Activated CD8-positive, alpha-beta memory T cell treated with anti-CD3 and anti-CD28 coated beads, Interleukin-2, amount 50 U/mL, for 24 hours (primary cell): ENCODE results near the gene EIF5A2.
"Not testable (repeated sequence)": the region's sequence is repeated elsewhere in the genome, so short reads cannot be mapped to it uniquely, and the experiment has no call there.

Experiments
- DNase-seq: peaks from one replicate; pipeline ENCODE4 v3.0.0-alpha.2; 2020; ENCODE audit errors: extremely low read depth

Gene EIF5A2

GRCh38 chr3:170896781-170897180 lies 11.7 kb downstream of the EIF5A2 start:
- DNase-seq = no peak

GRCh38 chr3:170896333-170896732 lies 12.1 kb downstream of the EIF5A2 start:
- DNase-seq = not testable (repeated sequence)

- no peak for DNase-seq
These were observed 14.5 kb downstream of the EIF5A2 start for GRCh38 chr3:170893895-170894294.

GRCh38 chr3:170889630-170890029 lies 18.8 kb downstream of the EIF5A2 start:
- DNase-seq = no peak

- no peak for DNase-seq
These were observed 19.3 kb downstream of the EIF5A2 start for GRCh38 chr3:170889132-170889531.

- DNase-seq = not testable (repeated sequence)
These were observed 24.1 kb downstream of the EIF5A2 start for GRCh38 chr3:170884109-170884930.

- not testable (repeated sequence) for DNase-seq
These were observed 29.7 kb downstream of the EIF5A2 start for GRCh38 chr3:170878688-170879087.

GRCh38 chr3:170877311-170877710 lies 31.1 kb downstream of the EIF5A2 start:
- DNase-seq = not testable (repeated sequence)

- no peak for DNase-seq
These were observed 31.9 kb downstream of the EIF5A2 start for GRCh38 chr3:170876537-170876936.

- peak; percentile 87 for DNase-seq
These were observed 38.5 kb downstream of the EIF5A2 start, which contains the start of gene RPL22L1 for GRCh38 chr3:170869645-170870593. RPL22L1 (minus strand) TSS chr3:170870195; CDS start chr3:170870167, 28 bp downstream.

GRCh38 chr3:170869239-170869590 lies 39.2 kb downstream of the EIF5A2 start:
- no peak for DNase-seq

- no peak for DNase-seq
These were observed 39.7 kb downstream of the EIF5A2 start for GRCh38 chr3:170868577-170869238.

- no peak for DNase-seq
These were observed 41.1 kb downstream of the EIF5A2 start for GRCh38 chr3:170867143-170867937.

GRCh38 chr3:170866499-170866898 lies 41.9 kb downstream of the EIF5A2 start:
- no peak for DNase-seq

GRCh38 chr3:170865209-170866094 lies 43.0 kb downstream of the EIF5A2 start:
- no peak for DNase-seq

- no peak for DNase-seq
These were observed 43.8 kb downstream of the EIF5A2 start for GRCh38 chr3:170864525-170865208.

GRCh38 chr3:170863816-170864215 lies 44.6 kb downstream of the EIF5A2 start:
- DNase-seq = no peak

- DNase-seq = no peak
These were observed 45.6 kb downstream of the EIF5A2 start for GRCh38 chr3:170862618-170863374.

GRCh38 chr3:170858599-170858998 lies 49.8 kb downstream of the EIF5A2 start:
- no peak for DNase-seq
